Body of pancreas (tissue), 4 donors: Measurements from ENCODE around the gene ADK.

ENCODE experiments used
- CTCF ChIP-seq, 7 experiments: fragments of 450-650 bp in 4 of 7; fragments of 200-600 bp in 3 of 7; sonication (generic) in 3 of 7; IDR thresholded peaks; one replicate each; pipeline ENCODE4 v1.5.1; 2016 to 2019; ENCODE audit warnings: antibody characterized with exemption in 7 of 7
- POLR2A ChIP-seq, 3 donors: fragments of 450-650 bp; IDR thresholded peaks; one replicate each; pipeline ENCODE4 v1.6.1; 2016; ENCODE audit warnings: antibody characterized with exemption in 3 of 3, mild to moderate bottlenecking in 2 of 3

GRCh38 chr10:74164716-74165529, 13.9 kb downstream of the ADK start:
- TF ChIP-seq CTCF (IDR thresholded peaks at IDR 0.05) = no peak
- TF ChIP-seq POLR2A (IDR thresholded peaks at IDR 0.05) = no peak
